GDM1 (cell line): ENCODE measurements around the gene TMEM234.

Source experiments
- DNase-seq: peaks from one replicate; lab custom pipeline; 2025; lab: John Stamatoyannopoulos, UW

Gene TMEM234

DNA sequence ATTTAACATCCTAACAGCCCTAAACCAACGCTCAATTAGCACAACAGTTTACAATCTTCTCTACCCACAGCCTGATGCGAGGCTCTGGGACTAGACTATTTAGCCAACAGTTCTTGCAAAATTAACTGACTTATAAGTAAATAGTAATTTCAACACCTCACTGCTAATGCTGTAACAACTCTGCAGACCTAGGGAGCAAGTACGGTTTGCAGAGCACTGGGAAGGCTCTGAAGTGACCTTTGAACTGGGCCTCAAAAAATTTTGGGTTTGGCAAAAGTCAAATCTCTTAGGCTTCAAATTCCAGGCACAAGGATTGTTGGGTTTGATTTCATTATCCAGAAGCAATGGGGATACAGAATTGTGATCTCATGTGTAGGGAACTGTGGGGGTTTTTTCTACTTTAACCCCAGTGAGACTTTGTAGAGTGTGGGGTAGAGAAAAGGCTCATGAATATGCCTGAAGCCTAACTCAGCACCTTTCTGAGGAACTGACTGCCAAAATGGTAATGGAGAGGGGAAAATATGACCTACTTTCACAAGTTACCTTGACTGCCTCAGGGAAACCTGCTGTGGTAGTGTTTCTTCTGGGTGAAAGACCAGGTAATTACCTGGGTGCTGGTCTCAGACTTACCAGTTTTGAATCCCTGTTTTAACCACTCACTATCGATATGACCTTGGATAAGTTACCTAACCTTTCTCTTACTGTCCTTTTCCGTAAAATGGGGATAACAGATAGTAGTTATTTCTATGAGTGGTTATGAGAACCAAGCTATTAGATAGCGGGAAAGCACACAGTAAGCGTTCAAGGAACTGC lies 43.6 kb downstream of the TMEM234 start:
- DNase-seq = no peak

DNA sequence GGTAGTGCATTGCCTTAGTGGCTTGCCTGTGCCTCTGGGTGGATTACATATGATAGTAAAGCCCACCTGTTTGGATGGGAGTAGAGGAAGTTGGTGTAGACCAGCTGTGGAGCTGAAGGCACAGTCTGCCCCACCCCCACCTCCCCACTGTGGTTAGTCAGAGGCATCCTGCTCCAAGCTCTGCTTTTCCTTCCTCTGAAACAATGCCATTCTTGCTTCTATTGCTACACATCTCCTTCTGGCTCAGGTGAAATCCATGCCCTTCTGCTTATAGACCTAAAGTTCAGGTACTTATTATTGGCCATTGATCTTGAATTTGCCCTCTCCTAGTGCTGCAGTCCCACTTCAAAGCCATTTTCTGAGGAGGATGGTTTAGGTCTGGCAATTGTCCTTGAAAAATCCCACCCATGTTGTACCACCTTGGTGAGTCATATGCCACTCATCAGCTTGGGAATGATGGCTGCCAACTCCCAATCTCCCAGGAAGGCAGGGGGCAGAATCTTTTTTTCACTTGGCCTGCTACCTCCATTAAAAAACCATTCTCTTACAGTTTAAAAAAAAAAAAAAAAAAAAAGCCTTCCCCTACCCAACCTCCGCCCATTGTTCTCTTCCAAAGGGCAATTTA lies 49.4 kb downstream of the TMEM234 start:
- peak; percentile 41 for DNase-seq

DNA sequence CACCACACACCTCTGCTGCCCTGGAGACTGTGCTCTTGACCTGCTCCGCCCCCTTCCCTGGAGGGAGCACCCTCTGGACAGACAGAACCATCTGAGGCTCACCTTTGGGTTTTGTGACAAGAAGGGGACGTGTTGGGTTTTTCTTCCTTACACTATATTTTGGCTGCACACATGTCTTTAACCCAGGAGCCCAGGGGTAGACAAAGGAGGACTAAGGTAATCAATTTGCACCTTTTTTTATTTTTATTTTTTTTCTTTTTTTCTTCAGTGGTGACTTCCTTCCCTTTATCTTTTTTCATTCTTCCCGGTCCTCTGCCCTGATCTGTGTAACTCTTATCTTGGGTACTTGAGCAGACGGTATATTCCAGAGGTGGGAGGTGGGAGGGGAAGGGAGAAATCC lies 51.2 kb downstream of the TMEM234 start:
- DNase-seq = no peak
